LHCN-M2 (cell line): ENCODE results near the gene CENPK. TPM values are rescaled to one million over a fixed set of nuclear protein-coding genes. Genes with fewer than 3 reads are reported as not detected.
A peak's percentile ranks its signal among the peaks of the same experiment; 100 is the strongest.
"Not testable (repeated sequence)": the region's sequence is repeated elsewhere in the genome, so short reads cannot be mapped to it uniquely, and the experiment has no call there.

ENCODE experiments used
- DNase-seq: peaks from one replicate; pipeline ENCODE4 v3.0.0-alpha.2; 2012; ENCODE audit warnings: low read depth
- total RNA-seq: library from RNA; depleted of rRNA; stranded (reverse); fragments of >200 nt; gene quantifications from 2 replicates; pipeline ENCODE4 v1.2.3, GENCODE V29; 2014

The CENPK gene
- total RNA-seq, 1 experiment from 2014 or later = 41.5 TPM

DNA sequence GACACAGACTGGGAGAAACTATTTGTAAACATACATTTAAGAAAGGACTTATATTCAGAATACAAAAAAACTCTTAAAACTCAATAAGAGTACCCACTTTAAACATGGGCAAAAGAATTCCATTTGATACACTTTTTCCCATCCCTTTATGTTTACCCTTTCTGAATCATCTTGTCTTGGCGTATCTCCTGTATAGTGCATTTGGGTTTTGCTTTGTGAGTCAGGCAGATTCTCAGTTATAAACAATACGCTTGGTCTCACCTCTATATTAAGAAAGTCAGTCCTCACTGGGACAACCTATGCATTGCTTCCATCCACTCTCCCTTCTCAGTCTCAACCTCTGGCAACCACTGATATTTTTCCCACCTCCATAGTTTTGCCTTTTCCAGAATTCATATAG, 54.0 kb downstream of the CENPK start:
- no peak for DNase-seq

GRCh38 chr5:65506961-65507360, 56.0 kb downstream of the CENPK start:
- peak; percentile 57 for DNase-seq

DNA sequence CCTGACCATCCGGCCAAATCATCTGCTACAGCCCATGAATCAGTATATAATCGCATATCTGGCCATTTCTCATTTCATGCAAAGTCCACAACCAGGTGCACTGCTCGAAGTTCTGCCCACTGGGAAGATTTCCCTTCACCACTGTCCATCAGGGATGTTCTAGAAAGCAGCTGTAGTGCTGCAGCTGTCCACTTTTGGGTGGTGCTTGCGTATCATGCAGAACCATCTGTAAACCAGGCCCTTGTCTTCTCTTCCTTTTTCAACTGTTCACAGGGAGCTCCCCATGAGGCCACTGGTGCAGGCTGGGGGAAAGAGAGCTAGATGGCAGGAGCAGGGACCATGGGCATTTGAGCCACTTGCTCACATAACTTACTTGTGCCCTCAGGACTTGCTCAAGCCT, 73.8 kb downstream of the CENPK start:
- no peak for DNase-seq

DNA sequence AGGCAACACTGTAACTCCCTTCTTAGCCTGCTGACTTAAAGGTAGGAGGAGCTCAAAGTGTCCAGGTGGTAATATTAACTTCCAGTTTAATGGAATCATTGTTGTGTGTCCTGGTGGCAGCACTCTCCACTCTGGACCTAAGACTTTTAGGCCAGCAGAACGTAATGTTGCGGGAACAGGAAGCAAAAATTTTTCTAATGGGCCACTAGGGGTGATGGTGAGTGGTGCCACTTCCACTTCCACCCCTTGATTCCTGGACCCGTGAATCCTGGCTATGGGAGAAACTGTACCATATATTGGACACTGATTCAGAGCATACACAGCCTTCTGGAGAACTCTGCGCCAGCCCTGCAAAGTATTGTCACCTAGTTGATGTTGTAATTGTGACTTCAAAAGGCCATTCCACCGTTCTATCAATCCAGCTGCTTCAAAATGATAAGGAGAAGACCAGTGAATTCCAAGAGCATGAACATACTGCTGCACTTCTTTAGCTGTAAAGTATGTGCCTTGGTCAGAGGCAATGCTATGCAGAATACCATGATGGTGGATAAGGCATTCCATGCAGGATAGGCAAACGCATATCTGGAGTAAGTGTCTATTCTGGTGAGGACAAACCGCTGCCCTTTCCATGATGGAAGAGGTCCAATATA, 74.8 kb downstream of the CENPK start:
- not testable (repeated sequence) for DNase-seq

DNA sequence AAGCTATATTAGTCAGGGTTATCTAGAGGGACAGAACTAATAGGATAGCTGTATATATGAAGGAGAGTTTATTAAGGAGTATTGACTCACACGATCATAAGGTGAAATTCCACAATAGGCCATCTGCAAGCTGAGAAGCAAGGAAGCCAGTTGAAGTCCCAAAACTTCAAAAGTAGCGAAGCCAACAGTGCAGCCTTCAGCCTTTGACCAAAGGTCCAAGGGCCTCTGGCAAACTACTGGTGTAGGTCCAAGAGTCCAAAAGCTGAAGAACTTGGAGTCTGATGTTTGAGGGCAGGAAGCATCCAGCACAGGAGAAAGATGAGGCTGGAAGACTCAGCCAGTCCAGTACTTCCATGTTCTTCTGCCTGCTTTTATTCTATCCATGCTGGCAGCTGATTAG, 76.2 kb downstream of the CENPK start:
- DNase-seq = not testable (repeated sequence)

- DNase-seq = no peak
Observed at GRCh38 chr5:65485405-65485804, 77.6 kb downstream of the CENPK start.

DNA sequence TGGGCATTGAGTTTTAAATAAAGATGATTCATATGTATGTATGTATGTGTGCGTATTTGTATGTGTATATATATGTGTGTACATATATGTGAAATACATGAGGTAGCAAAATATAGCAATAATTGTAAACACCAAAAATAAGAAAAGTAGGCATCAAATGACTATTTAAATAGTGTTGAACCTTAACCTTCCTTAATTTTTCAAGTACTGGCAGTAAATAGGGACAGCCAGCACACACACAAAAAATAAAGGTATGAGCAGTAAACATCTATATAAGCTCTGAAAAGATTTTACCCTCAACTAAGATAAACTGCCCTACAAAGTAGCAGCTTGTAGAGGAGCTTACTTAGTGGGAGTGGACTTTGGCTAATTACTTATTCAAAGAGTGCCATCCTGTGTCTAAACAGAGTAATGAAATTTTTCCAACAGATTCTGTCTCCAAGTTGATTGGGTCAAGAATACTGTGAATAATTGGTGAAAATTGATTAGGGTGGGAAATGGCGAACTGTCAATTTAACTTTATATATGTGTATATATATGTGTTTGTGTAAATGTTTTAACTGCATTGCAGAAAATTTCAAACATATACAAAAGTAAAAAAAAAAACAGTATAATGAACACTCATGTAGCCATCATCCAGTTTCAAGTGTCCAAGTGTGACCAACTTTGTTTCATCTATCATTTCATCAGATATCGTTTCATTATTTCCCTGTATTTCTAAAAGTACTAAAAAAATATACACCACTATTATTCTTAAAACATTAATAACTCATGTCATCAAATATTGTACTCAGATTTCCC, 79.2 kb downstream of the CENPK start:
- peak; percentile 75 for DNase-seq

DNA sequence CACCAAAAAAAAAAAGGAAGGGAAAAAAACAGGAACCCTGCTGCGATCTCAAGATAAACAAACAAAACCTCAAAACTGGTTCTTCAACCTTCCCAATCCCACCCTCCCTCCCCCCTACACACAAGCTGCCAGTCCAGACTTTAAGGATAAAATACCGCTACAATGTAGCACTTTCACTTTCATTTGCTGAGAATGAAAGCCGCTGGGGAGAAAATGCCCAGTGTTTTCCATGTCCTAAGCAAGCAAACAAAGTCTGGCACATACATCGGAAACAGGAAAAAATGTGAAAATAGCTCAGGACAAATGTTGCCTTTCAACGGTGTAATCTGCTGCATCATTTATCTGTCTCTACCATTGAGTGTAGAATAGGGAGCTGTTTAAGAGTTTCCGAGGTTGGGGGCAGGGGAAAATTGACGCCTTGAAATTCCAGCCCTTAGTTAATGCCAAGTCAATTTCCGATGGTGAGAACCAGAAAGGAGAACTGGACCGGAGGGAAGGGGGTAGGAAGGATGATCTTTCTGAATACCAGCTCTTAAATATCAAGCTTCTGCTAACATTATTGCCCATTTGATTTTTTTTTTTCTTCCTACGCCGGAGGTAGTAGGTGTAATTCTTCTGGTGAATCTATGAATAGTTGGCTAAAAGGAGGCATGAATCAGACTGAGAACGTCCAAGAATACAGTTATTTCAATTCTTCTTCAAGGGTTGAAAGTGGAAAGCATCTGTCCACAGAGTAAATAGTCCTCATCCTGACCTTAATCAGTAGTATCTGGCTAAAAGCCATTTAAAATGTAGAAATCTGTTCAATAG, 80.0 kb downstream of the CENPK start:
- DNase-seq = peak; percentile 69

- DNase-seq = peak; percentile 43
Observed at GRCh38 chr5:65482296-65482735, 80.7 kb downstream of the CENPK start.

GRCh38 chr5:65481635-65482295, 81.2 kb downstream of the CENPK start, which contains the start of gene ADAMTS6:
TSS of gene ADAMTS6 (minus strand) at chr5:65481920. CDS start at chr5:65473673, 8,247 bp downstream.
- DNase-seq = peak; percentile 95

- no peak for DNase-seq
Observed at GRCh38 chr5:65481171-65481581, 81.8 kb downstream of the CENPK start.

- peak; percentile 78 for DNase-seq
Observed at GRCh38 chr5:65480306-65480865, 82.6 kb downstream of the CENPK start.

DNA sequence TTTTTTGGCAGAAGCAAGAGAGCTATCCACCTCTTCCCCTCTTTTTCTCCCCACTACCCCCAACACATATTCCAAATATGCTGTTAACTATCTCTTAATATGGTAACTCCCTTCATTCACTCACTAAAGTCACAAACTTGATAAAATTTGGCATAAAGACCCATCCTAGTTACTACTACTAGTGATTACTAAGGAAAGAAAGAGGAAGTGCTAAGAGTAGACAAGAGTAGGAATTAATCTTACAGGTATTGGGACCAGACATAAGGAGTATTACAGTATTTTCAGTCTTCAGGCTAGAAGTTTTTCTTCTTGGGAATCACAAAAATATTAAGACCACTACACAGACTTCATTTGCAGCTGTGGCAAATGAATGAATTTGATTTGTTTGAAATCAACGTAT, 83.4 kb downstream of the CENPK start:
- no peak for DNase-seq

GRCh38 chr5:65478336-65478735, 84.6 kb downstream of the CENPK start:
- no peak for DNase-seq

GRCh38 chr5:65475895-65476294, 87.1 kb downstream of the CENPK start:
- DNase-seq = no peak

DNA sequence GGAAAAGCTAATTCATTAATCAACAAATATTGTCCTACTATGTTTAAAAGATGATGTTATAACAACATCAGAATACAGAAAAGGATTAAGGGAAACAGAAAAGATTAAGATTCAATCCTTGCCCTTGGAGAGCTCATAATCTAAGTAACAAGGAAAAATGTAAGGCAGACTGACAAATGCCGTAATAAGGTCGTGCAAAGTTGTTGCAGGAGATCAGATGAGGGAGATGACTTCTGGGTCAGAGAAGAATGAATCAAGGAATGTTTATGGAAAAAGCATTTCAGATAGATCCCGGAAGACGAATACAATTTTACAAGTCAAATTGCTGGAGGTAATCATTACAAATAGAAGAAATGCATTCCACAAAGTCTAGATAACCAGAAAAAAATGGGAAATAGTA, 87.6 kb downstream of the CENPK start:
- no peak for DNase-seq

- DNase-seq = no peak
Observed at GRCh38 chr5:65474130-65474711, 88.7 kb downstream of the CENPK start.

DNA sequence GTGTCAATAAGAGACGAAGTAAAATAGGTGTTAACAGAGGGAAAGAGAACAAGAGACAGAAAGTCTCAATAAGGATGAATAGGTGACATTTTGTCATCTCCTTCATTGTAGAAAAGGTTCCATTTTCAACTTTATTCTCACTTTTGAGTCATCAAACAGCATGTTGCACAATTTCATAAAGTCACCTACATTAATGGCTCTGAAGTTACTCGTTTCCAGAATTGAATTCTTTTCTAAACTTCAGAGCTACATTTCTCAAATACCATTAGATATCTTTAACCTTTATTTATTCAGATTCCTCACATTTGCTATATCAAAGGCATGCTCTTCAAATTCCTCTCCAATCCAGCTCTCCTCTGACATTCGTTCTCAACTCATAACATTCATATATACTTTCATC, 94.3 kb downstream of the CENPK start:
- no peak for DNase-seq
